Peyer's patch (tissue), 4 donors: ENCODE data around the gene MPV17L.

Experiments
- POLR2A ChIP-seq, 2 donors: fragments of 450-650 bp; IDR thresholded peaks; one replicate each; pipeline ENCODE4 v1.5.1; 2017; ENCODE audit warnings: antibody characterized with exemption in 2 of 2, mild to moderate bottlenecking in 2 of 2, moderate library complexity in 2 of 2
- TF ChIP-seq, protein P1 (sequence below), 6 experiments: fragments of 450-650 bp in 4 of 6; fragments of 200-600 bp in 2 of 6; sonication (generic) in 1 of 6; IDR thresholded peaks; one replicate each; pipeline ENCODE4 v1.5.1; 2017 to 2019; ENCODE audit warnings: antibody characterized with exemption in 6 of 6, mild to moderate bottlenecking in 3 of 6, moderate library complexity in 1 of 6

- TF ChIP-seq POLR2A (IDR thresholded peaks at IDR 0.05), result no peak
- TF ChIP-seq, protein P1, sequence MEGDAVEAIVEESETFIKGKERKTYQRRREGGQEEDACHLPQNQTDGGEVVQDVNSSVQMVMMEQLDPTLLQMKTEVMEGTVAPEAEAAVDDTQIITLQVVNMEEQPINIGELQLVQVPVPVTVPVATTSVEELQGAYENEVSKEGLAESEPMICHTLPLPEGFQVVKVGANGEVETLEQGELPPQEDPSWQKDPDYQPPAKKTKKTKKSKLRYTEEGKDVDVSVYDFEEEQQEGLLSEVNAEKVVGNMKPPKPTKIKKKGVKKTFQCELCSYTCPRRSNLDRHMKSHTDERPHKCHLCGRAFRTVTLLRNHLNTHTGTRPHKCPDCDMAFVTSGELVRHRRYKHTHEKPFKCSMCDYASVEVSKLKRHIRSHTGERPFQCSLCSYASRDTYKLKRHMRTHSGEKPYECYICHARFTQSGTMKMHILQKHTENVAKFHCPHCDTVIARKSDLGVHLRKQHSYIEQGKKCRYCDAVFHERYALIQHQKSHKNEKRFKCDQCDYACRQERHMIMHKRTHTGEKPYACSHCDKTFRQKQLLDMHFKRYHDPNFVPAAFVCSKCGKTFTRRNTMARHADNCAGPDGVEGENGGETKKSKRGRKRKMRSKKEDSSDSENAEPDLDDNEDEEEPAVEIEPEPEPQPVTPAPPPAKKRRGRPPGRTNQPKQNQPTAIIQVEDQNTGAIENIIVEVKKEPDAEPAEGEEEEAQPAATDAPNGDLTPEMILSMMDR (IDR thresholded peaks at IDR 0.05), result no peak
Measured at GRCh38 chr16:15434079-15434424, 38.5 kb downstream of the MPV17L start.
